ENCODE results near the gene SNAPC2. TPM values are rescaled to one million over a fixed set of nuclear protein-coding genes. Genes with fewer than 3 reads are reported as not detected.

Gene SNAPC2
- total RNA-seq, 1 experiment from 2014 or later, result 23.2 TPM

- no peak overlapping the region for H3K27ac Mint-ChIP-seq
- no peak overlapping the region for H3K4me3 Mint-ChIP-seq
- H3K27me3 Mint-ChIP-seq (ENCODE audit: low read depth), result no peaks in the 10 kb centered on the region
These were observed 8.2 kb downstream of the SNAPC2 start for GRCh38 chr19:7928334-7928706.

More at GRCh38 chr19:7928334-7928706, 8.2 kb downstream of the SNAPC2 start:
- CTCF ChIA-PET, result interaction anchor here (1.1 to 2.5 kb wide), 10 partner anchors 11 to 296 kb away, joined by 4 to 39 read pairs (median 8); partner anchors contain the start of gene TIMM44
- Mint-ChIP-seq H3K4me1 (peaks cover 4% of the 10 kb centered on the region; the same call in 1 of the 2 replicates), H3K36me3 (peaks cover 13% of the 10 kb centered on the region), H3K9me3 (no peaks in the 10 kb centered on the region)
- DNase-seq (ENCODE audit: low spot score) (no peak), ATAC-seq (no peak)
- POLR2A ChIA-PET, result interaction anchor here (1.3 kb wide), 1 partner anchor 16 kb away, joined by 13 read pairs; the partner anchor contains the start of gene TIMM44
- TF ChIP-seq PREB (CRISPR knock-in tag; IDR thresholded peaks at IDR 0.05; ENCODE audit: borderline replicate concordance) (no peak), FOXP4 (CRISPR knock-in tag; IDR thresholded peaks at IDR 0.05) (no peak), CREM (CRISPR knock-in tag; IDR thresholded peaks at IDR 0.05) (no peak), SP1 (CRISPR knock-in tag; conservative IDR thresholded peaks at IDR 0.05) (no peak), IRF1 (CRISPR knock-in tag; IDR thresholded peaks at IDR 0.05) (no peak), ARID4B (CRISPR knock-in tag; IDR thresholded peaks at IDR 0.05; ENCODE audit: borderline replicate concordance) (no peak), HMGA2 (CRISPR knock-in tag; IDR thresholded peaks at IDR 0.05) (no peak), ETV6 (CRISPR knock-in tag; IDR thresholded peaks at IDR 0.05) (no peak), E2F5 (CRISPR knock-in tag; IDR thresholded peaks at IDR 0.05) (no peak), ATF2 (CRISPR knock-in tag; IDR thresholded peaks at IDR 0.05; ENCODE audit: borderline replicate concordance, low read depth) (no peak), NR2C2 (CRISPR knock-in tag; IDR thresholded peaks at IDR 0.05) (no peak), IRF2 (CRISPR knock-in tag; IDR thresholded peaks at IDR 0.05; ENCODE audit: borderline replicate concordance, low read depth) (no peak), JUN (CRISPR knock-in tag; IDR thresholded peaks at IDR 0.05) (no peak), ZNF396 (CRISPR knock-in tag; IDR thresholded peaks at IDR 0.05; ENCODE audit: borderline replicate concordance) (no peak), ZBTB21 (CRISPR knock-in tag; IDR thresholded peaks at IDR 0.05; ENCODE audit: borderline replicate concordance) (no peak), USF2 (CRISPR knock-in tag; IDR thresholded peaks at IDR 0.05) (no peak)

Data from WTC11 (cell line).